ENCODE results near the gene NAXD.

NAXD gene

DNA sequence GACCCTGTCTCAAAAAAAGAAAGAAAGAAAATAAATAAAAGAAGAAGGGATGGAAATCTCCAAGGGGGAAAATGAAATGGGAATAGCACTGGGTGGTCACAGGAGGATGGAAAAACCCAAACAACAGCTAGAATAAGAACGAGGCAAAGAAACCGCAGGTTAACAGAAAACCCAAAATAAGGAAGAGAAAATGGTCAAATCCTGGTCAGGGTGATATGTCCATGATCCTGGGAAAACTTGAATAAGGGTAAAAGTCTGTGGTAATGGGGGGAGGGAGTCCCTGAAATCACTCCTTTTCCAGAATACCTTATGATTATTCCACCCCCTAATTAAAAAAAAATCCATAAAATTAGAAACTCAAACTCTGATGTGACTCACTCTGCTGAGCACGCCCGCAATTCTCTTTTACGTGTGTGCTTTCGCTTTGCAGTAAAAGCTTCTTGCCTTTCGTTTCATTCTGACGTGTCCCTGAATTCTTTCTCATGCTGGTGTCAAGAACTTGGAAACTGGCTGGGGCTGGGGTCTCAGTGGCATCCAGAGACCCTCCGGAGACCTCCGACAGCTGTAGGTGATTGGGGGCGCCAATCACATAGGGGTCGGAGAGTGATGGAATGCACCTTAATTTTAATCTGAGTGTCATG, 4.3 kb upstream of the NAXD start:
- DNase-seq (ENCODE audit: low read depth) = peak; percentile 56
- peak overlapping the region; percentile 13; the same call in 1 of the 2 replicates for H3K4me3 ChIP-seq (ENCODE audit: low read depth, low read length)
- TF ChIP-seq, protein P1, sequence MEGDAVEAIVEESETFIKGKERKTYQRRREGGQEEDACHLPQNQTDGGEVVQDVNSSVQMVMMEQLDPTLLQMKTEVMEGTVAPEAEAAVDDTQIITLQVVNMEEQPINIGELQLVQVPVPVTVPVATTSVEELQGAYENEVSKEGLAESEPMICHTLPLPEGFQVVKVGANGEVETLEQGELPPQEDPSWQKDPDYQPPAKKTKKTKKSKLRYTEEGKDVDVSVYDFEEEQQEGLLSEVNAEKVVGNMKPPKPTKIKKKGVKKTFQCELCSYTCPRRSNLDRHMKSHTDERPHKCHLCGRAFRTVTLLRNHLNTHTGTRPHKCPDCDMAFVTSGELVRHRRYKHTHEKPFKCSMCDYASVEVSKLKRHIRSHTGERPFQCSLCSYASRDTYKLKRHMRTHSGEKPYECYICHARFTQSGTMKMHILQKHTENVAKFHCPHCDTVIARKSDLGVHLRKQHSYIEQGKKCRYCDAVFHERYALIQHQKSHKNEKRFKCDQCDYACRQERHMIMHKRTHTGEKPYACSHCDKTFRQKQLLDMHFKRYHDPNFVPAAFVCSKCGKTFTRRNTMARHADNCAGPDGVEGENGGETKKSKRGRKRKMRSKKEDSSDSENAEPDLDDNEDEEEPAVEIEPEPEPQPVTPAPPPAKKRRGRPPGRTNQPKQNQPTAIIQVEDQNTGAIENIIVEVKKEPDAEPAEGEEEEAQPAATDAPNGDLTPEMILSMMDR (IDR thresholded peaks at IDR 0.05; ENCODE audit: low read depth, low read length, missing control alignments) = no peak

DNA sequence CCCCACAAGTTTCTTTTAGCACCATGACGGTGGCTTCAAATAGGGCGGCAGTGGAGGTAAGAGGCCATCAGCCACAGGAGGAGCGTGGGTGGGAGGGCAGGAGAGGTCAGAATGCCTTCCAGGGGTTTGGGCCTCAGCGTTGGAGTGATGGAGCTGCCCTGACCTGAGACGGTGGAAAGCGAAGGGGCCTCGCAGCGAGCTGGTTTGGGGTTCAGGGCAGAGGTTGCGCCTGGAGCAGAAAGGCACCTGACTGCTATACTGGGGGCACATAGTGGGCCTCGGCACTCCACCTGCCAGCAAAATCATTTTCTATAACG, 382 bp upstream of the NAXD start:
- TF ChIP-seq, protein P1 (IDR thresholded peaks at IDR 0.05; ENCODE audit: low read depth, low read length, missing control alignments) = no peak
- DNase-seq (ENCODE audit: low read depth) = no peak
- H3K4me3 ChIP-seq (ENCODE audit: low read depth, low read length) = peak overlapping the region; percentile 82

DNA sequence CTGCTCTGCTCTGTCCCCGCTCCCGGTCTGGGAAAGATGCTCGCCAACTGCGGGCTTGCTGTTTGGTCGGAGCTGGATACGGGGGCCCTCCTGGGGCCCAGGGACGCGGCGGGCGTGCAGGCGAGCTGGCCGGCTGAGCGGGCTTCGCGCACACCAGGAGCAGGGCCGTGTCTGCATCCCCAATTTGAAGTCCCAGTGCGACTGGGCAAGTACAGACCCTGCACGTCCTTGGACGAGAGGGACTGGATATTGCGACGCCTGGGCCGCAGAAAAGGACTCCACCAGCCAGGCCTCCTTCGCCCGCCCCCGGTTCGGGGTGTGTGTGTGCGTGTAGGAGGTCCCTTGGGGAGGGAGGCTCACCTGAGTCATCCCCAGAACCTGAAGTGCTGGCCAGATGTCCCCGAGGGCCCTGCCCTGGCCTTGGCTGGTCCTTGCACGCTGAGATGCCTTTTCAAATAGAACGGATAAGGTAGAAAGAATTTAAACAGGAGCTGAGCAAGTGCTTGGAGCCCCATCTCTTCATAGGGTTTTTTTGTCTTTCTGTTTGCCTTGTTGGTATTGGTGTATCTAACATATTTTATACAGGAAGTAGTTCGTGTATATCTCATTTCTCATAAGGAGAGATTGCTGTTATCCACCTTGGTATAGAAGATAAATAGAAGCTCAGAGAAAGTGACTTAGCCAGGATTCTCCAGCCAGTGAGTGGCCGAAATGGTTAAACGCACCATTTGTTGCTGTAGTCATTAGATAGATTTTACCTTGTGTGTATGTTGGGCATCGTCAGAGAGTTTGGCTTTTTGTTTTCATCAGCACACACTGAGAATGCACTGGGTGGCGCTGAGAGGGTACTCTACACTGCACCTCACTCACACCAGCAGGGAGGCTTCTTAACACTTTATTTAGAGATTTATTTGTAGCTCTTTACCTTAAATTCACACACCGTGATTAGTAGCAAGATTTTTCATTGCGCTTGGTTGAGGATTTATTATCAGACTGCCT, 1.1 kb downstream of the NAXD start:
- peak overlapping the region; percentile 82 for H3K4me3 ChIP-seq (ENCODE audit: low read depth, low read length)
- peak; percentile 25 for DNase-seq (ENCODE audit: low read depth)
- TF ChIP-seq, protein P1 (IDR thresholded peaks at IDR 0.05; ENCODE audit: low read depth, low read length, missing control alignments) = peak; percentile 41

DNA sequence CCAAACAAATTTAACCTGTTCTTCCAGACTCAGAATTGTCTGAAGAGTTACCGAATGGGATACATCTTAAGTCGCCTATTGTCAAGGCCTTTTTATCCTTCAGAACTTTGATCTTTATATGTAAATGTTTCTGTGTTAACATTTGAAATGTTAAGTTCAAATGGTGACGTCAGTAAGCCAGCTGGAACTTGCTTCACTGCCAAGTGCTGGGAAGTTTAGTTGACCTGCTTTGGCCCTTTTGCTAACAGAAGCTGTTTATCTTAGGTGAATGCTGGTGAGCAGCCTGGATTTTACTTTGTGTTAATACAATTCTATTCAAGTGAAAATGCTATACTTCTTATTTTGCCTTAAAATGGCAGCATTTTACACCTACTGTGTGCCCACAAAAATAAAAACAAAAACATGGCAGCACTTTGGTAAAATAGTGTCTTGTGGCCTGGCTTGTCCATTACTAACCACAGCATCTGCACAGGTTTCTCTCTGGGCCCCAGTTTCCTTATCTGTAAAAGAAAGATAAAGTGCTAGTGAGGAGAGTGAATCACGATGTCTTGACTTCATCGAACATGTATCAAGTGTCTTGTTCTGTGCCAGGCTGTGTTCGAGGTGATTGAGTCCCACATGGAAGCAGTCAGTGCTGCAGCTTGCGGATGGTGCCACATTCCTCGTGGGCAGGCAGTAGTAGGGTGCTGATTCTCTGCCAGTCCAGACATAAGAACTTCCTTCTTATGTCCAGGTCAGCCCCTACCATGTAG, 2.2 kb downstream of the NAXD start:
- DNase-seq (ENCODE audit: low read depth) = no peak

DNA sequence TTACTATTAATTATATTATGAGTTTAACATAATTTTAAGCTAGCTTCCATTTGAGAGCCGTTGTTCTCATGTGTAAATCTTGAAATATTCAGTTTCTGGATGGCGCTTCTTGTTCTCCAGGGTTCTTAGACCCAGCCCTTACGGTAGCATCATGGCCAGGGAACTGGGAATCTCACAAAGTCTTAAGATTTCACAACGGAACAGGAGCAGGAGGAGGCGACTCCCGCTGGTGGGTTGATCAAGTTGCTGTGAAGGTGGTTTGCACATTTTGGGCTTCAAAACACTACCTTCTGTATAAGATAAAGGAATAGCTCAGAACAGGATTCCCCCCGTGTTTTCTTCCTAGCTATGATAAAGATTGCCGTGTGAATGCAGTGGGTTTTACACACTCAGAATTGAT, 2.8 kb downstream of the NAXD start:
- no peak for DNase-seq (ENCODE audit: low read depth)
- TF ChIP-seq, protein P1 (IDR thresholded peaks at IDR 0.05; ENCODE audit: low read depth, low read length, missing control alignments) = no peak
- H3K4me3 ChIP-seq (ENCODE audit: low read depth, low read length) = no peak overlapping the region

More for the DNA sequence above, 2.2 kb downstream of the NAXD start:
- TF ChIP-seq, protein P1 (IDR thresholded peaks at IDR 0.05; ENCODE audit: low read depth, low read length, missing control alignments) = no peak
- H3K4me3 ChIP-seq (ENCODE audit: low read depth, low read length) = no peak overlapping the region; the same call in 1 of the 2 replicates

DNA sequence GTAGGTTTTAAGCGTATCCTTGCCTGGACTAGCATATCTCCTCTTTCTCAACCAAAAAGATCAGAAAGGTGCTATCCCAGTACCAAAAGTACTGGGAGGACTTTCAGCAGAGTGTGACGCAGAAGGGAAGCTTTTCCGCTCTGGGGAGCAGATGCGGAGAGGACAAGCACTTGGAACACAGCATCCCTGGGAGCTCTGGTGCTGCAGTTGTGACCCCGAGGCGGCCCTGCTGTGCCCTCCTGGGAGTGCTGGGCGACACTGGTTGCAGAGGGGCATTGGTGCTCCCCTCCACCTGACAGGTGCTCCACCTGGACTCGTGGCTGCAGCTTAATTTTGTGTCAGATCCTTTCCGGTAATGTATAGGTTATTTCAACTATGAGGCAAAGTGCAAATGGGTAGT, 3.4 kb downstream of the NAXD start:
- TF ChIP-seq, protein P1 (IDR thresholded peaks at IDR 0.05; ENCODE audit: low read depth, low read length, missing control alignments) = no peak
- no peak overlapping the region for H3K4me3 ChIP-seq (ENCODE audit: low read depth, low read length)
- no peak for DNase-seq (ENCODE audit: low read depth)

Measured in GM12864 (cell line).